GM12892 (cell line): ENCODE measurements around the gene GPC5.

ENCODE experiments used
- DNase-seq: peaks from one replicate; pipeline ENCODE4 v3.0.0; 2011; ENCODE audit not compliant: insufficient read length
- FAIRE-seq: peaks from 2 replicates; lab custom pipeline; 2011; peaks lifted over from hg19 to GRCh38; lab: Jason Lieb, UNC
- POLR2A ChIP-seq: IDR thresholded peaks from 2 replicates; pipeline ENCODE4 v1.6.1; 2011; ENCODE audit warnings: low read depth, low read length, control low read depth
- POLR2AphosphoS5 ChIP-seq: IDR thresholded peaks from 2 replicates; pipeline ENCODE4 v1.6.1; 2011; ENCODE audit warnings: low read depth, low read length, control low read depth
- TAF1 ChIP-seq: IDR thresholded peaks from 2 replicates; pipeline ENCODE4 v1.6.1; 2011; ENCODE audit warnings: low read depth, mild to moderate bottlenecking, control low read depth, low read length, borderline replicate concordance

Gene GPC5

DNA sequence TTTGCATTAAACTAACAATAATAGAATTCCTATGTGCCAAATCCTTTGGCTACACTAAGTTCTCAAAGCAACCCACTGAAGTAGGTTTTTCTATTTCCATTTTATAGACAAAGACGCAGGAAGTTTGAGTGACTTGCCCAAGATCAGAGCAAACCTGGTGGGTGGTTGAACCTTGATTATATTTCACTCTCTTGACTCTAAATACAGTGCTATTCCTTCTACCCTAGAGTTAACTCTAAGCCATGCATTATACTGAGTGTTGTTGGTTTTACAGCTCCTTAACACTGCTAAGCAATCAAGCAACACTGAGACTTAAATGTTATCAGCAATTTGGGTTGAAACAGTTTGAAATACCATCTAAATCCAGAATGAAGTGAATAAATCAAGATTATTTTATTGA, 1014.6 kb downstream of the GPC5 start:
- DNase-seq (no peak), FAIRE-seq (no peak)
- TF ChIP-seq POLR2A (no peak), POLR2AphosphoS5 (no peak), TAF1 (no peak)

DNA sequence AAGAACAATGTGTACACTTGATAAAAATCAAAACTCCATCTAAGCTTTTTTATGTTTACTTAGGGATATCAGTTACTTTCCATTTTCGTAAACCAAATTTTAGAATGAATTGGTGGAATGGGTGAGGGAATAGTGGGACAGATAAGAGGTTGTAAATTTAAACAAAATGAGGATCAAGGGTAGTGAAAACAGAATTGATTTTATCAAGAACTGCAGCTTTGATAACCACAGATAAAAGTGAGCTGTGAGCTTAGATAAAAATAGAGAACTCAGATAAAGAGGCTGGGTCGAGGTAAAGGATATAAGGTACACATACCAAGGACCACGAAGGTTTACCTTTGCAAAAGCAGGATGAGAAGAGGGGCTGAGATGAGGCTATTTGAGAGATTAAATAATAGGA, 1015.0 kb downstream of the GPC5 start:
- DNase-seq (no peak), FAIRE-seq (no peak)
- no peak for TF ChIP-seq POLR2AphosphoS5
- no peak for TF ChIP-seq TAF1
- TF ChIP-seq POLR2A = no peak

DNA sequence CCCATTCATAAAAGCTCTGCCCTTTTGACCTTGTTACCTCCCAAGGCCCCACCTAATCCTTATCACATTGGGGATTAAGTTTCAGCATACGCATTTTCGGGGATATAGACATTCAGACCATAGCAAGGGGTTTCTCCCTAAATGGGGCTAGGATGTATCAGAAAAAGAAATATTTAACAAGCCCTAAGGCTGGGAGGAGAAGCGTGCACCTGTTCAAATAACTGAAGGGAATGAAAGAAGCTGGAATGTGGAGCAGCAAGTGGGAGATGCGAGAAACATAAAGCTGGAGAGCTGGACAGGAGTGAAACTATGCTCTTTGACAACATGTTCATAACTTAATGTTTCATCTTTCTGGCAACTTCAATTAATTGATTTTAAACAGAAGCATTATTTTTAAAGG, 1016.4 kb downstream of the GPC5 start:
- FAIRE-seq (no peak), DNase-seq (no peak)
- TF ChIP-seq TAF1 (no peak), POLR2A (no peak), POLR2AphosphoS5 (no peak)

DNA sequence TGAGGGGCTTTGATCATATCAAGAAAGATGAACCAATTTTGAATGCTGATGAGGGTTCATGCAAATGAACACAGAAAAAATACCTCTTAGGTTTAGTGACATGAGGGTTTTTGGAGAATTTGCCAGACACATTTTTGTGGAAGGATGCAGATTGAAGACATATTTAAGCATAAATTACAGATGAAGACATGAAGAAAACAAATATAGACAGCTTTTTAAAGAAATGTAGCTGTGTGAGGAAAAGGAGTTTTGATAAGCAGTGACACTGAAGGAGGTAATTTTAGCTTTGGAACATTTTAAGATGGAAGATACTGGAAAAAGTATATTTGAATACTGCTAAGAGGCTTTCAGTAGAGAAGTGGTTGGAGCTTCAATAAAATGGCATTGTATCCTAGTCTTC, 1017.4 kb downstream of the GPC5 start:
- FAIRE-seq = no peak
- TF ChIP-seq POLR2A (no peak), POLR2AphosphoS5 (no peak), TAF1 (no peak)
- DNase-seq = no peak

DNA sequence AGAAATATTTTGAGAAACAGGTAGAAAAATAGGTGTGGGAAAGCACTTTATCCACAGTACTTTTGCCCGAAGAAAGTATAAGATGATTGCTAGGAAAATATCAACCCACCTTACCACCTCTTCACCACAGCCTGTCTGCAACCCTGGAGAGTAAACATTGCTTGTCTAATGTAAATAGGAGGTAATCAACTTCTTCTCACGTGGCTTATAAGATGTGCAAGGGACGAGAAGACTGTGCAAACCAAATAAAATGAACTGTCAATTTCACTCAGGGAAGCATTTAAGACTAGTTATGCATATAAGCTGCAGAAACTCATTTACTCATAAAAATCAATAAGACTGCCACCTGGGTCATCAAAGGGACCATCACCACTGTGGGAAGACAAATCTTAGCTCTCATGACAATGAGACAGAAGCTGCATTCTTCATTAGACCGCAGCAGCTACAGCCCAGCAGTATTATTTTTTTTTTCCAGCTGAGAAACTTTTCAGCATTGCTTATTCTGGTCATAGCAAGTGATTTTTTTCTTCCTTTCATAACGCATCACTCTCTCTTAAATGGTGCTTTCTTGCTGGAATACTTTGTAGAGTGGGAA, 1020.5 kb downstream of the GPC5 start:
- TF ChIP-seq TAF1 (no peak), POLR2AphosphoS5 (no peak), POLR2A (no peak)
- no peak for FAIRE-seq
- DNase-seq = no peak

DNA sequence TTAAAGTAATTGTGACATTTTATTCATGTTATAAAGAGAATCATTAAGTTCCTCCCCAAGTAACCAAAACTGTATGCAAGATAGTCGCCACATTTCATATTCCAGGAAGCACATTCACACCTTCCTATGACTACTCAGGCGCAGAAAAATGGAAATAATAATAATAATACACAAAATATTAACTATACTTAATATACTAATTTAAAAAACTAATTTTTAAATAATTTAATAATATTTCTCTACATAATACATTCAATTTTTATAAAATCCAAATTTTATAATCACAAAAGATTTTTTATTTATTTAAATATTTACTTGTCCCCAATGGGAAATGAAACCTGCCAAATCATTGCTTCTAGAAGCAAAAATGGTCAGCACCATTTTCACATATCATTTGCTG, 1030.8 kb downstream of the GPC5 start:
- TF ChIP-seq POLR2AphosphoS5 (no peak), TAF1 (no peak), POLR2A (no peak)
- DNase-seq = no peak
- FAIRE-seq = no peak

DNA sequence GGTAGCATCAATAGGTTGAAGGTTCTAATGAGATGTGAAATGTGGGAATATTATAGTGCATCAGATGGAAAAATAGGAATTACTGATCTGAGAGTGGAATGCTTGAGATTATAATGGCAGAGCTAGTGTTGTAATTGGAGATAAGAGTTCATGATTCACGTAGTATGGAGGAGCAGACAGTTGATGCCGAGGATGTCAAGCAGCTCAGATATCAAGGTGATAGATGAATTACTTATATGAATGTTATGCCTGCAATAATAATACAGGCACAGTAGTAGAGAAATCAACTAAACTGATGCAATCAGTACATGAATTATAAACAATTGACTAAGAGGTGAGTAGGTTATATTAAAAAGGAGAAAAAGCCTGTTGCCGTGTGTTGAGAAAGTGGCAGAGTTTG, 1035.0 kb downstream of the GPC5 start:
- DNase-seq (no peak), FAIRE-seq (no peak)
- TF ChIP-seq TAF1 (no peak), POLR2A (no peak), POLR2AphosphoS5 (no peak)

DNA sequence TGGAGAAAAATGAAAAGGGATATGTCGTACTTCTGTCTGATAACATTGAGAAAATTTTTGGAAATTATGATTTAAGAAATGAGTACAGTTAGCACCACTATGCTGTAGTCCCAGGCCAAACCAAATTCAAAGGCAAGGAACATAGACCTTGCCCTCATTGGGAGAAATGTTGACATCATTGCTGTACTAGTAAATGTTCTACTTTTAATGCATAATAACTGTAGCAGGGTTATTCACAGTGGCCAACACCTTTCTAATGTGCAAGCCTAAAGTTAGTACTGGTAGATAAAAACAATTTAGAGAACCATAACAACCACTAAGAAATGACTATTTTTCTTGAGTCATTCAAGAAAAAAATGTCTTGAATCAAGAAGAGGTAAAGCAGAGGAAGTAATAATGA, 1035.5 kb downstream of the GPC5 start:
- DNase-seq (no peak), FAIRE-seq (no peak)
- no peak for TF ChIP-seq POLR2A
- TF ChIP-seq POLR2AphosphoS5 = no peak
- no peak for TF ChIP-seq TAF1

DNA sequence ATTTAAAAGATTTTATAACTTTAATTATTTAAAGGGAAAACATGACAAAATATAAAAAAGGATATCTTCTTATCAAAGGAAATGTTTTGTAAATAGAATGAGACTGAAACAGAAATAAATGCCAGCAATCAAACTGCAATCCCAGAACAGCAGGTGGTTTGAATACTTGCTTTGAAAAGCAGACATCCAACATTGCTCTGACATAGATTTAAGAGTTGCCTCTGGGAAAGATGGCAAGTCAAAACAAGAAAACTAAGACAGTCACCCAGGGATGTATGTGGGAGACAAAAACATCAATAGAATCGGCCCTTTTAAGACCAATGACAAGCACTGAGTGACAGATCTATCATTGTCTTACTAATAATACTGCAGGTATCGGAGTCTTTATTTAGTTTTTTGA, 1038.5 kb downstream of the GPC5 start:
- no peak for TF ChIP-seq TAF1
- no peak for TF ChIP-seq POLR2AphosphoS5
- TF ChIP-seq POLR2A = no peak
- DNase-seq = no peak
- FAIRE-seq = no peak

DNA sequence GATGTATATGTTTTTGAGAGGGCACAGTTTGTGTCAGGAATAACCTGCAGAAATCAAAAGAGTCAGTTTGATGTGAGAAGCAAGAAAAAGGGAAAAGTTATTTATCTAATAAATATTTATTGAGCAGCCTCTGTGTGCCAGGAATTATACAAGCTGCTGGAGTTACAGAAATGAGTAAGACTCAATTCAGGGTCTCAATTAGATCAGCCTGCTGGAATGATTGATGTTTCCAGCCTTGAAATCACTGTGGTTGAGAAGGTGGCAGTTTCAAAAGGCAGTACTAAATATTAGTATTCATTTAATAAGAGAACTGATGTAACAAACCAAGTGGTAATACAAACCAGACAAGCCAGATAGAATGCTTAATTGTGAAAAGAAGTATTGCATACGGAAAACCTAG, 1045.8 kb downstream of the GPC5 start:
- no peak for DNase-seq
- no peak for FAIRE-seq
- no peak for TF ChIP-seq POLR2AphosphoS5
- TF ChIP-seq TAF1 = no peak
- TF ChIP-seq POLR2A = no peak

DNA sequence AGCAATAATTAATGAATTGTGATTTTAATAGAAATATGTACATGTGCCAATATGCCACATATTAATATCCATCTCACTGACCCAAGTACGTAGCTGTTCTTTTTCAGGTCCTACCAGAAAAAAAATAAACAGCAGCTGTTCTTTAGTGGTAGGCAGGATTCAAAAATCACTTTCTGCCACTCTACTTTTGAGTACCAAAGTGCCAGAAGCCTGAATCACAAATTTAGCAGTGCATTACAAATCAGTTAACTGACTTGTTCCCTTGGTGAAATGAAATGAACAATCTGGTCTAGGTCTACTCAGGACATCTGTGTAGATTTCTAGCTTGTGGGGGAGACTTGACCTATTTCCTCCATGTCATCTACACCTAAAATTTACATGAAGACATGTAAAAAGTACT, 1052.6 kb downstream of the GPC5 start:
- TF ChIP-seq POLR2A (no peak), TAF1 (no peak), POLR2AphosphoS5 (no peak)
- FAIRE-seq (no peak), DNase-seq (no peak)

DNA sequence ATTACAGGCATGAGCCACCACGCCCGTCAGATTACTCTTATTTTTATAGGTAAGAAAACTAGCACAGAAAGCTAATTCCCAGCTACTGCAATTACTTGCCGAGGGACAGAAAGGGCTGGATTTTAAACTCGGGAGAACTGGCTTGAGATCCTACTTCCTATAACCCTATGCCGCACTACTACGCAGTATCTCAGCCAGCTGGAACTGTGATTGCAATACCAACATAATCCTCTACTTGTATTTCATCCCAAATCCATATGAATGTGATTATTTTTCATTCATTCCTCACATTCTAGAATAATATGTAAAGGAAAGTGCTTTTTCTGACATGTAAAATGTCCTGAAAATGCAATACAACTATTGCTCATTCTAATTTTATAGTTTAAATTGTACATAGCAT, 1054.4 kb downstream of the GPC5 start:
- no peak for TF ChIP-seq POLR2AphosphoS5
- TF ChIP-seq TAF1 = no peak
- no peak for TF ChIP-seq POLR2A
- no peak for DNase-seq
- no peak for FAIRE-seq
